ENCODE data around the gene XPR1. TPM values are rescaled to one million over a fixed set of nuclear protein-coding genes. Genes with fewer than 3 reads are reported as not detected.
A peak's percentile ranks its signal among the peaks of the same experiment; 100 is the strongest.

The XPR1 gene
- total and polyA plus RNA-seq, 2 of the 8 experiments (the other 6 are each of a cell fraction or from before 2014, with no cell fraction given), result 28.6 to 43.9 TPM

DNA sequence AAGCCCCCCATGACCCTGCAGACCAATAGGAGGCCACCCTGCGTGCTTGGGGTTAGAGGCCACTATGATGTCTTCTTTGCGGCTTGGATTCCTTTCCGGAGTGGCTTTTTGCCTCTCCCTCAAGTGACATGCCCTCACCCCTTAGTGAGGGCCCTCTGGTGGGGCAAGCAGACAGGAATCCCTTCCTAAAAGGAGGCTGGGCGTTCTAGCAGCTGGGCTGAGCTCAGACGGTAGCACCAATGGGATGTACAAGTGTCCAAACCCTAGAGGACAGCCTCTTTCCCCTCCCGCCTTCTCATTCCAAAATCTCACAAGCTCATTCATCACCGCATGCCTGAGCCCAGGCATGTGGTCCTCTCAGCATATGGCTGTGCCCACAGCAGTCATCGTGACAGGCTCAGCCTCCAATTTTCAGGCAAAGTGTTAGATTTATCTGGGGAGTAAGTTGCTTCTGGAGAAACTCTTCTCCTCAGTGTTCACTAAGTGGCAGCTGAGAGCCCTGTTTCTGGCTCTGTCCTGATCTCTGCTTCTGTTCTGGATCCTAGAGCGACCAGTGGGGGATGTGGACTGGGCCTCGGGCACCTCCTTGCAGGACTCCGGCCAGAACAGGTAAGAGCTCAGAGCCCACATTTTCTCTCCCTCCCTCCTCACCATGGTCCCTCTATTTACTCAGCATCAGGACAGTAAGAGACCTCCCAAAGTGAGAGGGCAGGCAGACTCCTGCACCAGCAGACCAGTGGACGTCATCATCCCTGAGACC, 285.7 kb downstream of the XPR1 start:
- H2AFZ ChIP-seq (ENCODE audit: low read length), result no peak overlapping the region
- H3K23me2 ChIP-seq (ENCODE audit: low read depth, low read length), result peaks cover 6% of the 10 kb centered on the region; the same call in 1 of the 2 replicates
- no peak overlapping the region for H3K9ac ChIP-seq (replicated peaks in 1 of 4; ENCODE audit: extremely low read depth in 1 of 4, low read depth in 3 of 4, low read length in 3 of 4)
- H3K56ac ChIP-seq (replicated peaks; ENCODE audit: insufficient read length, low read depth, low read length), result no peak overlapping the region
- 84% methylated on average over 12 of the region's 12 CpGs; no CpG with 5 or more reads in 1 of the 2 experiments for whole genome bisulfite sequencing, 2 experiments (ENCODE audit: extremely low coverage in 1 of 2, insufficient coverage in 1 of 2, insufficient read length in 1 of 2, insufficient replicate concordance in 2 of 2, low coverage in 1 of 2, low lambda C conversion rate in 2 of 2, missing lambda C conversion rate in 1 of 2)
- H4K8ac ChIP-seq (ENCODE audit: extremely low read depth, insufficient read depth, low read length), result no peak overlapping the region
- ChIA-PET CTCF (ENCODE audit: partially characterized antibody) (interaction anchor here (0.7 to 4.2 kb wide), 14 partner anchors 8 to 402 kb away, joined by 3 to 28 read pairs (median 4); no protein-coding TSS in a partner anchor), POLR2A (ENCODE audit: partially characterized antibody) (interaction anchor here (1.0 to 2.3 kb wide), 4 partner anchors 7 to 18 kb away, joined by 3 to 8 read pairs (median 4); no protein-coding TSS in a partner anchor)
- no peak overlapping the region for H3K18ac ChIP-seq (ENCODE audit: extremely low read depth, low read length)
- H2BK12ac ChIP-seq (ENCODE audit: low read depth, low read length), result peak overlapping the region; percentile 68; the same call in 1 of the 2 replicates
- H2BK5ac ChIP-seq (ENCODE audit: low read depth, low read length), result 0 out of 2 replicates have a peak overlapping the region, but pooled peaks have one; percentile 16
- H2BK20ac ChIP-seq (ENCODE audit: low read length), result no peak overlapping the region
- no peak overlapping the region for H3K23ac ChIP-seq (ENCODE audit: insufficient read length)
- no peaks in the 10 kb centered on the region; a peak in 1 of 7 replicates for H3K27me3 ChIP-seq (replicated peaks in 1 of 4; ENCODE audit: control insufficient read depth in 3 of 4, extremely low read depth in 1 of 4, insufficient read depth in 3 of 4, low read length in 3 of 4)
- no peaks in the 10 kb centered on the region for H3K79me1 ChIP-seq (ENCODE audit: low read depth, low read length)
- H4K91ac ChIP-seq (replicated peaks; ENCODE audit: insufficient read length, low read length), result no peak overlapping the region
- peaks cover 7 to 13% (median 9%) of the 10 kb centered on the region in 4 experiments for H3K4me1 ChIP-seq (replicated peaks in 1 of 4; ENCODE audit: control insufficient read depth in 3 of 4, insufficient read depth in 4 of 4, low read length in 3 of 4)
- no peak overlapping the region for H3K14ac ChIP-seq (ENCODE audit: insufficient read length)
- H3K4me2 ChIP-seq (ENCODE audit: insufficient read depth in 1 of 2, low read depth in 2 of 2, low read length in 2 of 2), result no peak overlapping the region
- no peaks in the 10 kb centered on the region for H3K9me3 ChIP-seq (ENCODE audit: insufficient read depth in 2 of 2, low read depth in 1 of 2, low read length in 1 of 2)
- DNase-seq (ENCODE audit: low read depth in 1 of 2, low spot score in 2 of 2) (no peak), FAIRE-seq (no peak)
- peak; percentile 10 to 47; a peak in 2 of 4 replicates for TF ChIP-seq RAD21 (IDR thresholded peaks at IDR 0.05 in 1 of 2, conservative IDR thresholded peaks at IDR 0.05 in 1 of 2; ENCODE audit: low read depth in 2 of 2, low read length in 2 of 2)
- TF ChIP-seq CTCF (IDR thresholded peaks at IDR 0.05; ENCODE audit: control extremely low read depth in 1 of 3, insufficient read depth in 1 of 3, low read depth in 1 of 3, low read length in 3 of 3), result peak in 2 of 3 experiments; percentile 14 to 32; a peak in 2 of 4 replicates
- TF ChIP-seq GTF2F1 (IDR thresholded peaks at IDR 0.05; ENCODE audit: borderline replicate concordance, low read depth, low read length), result no peak
- 0 out of 2 replicates have a peak overlapping the region, but pooled peaks have one; percentile 16 for H2BK15ac ChIP-seq (ENCODE audit: low read length)
- H3K36me3 ChIP-seq (ENCODE audit: control insufficient read depth in 2 of 4, insufficient read depth in 4 of 4, low read length in 3 of 4), result no peaks in the 10 kb centered on the region
- no peak overlapping the region for H3K4me3 ChIP-seq (ENCODE audit: extremely low read depth in 1 of 4, insufficient read depth in 2 of 4, low read depth in 3 of 4, low read length in 4 of 4)
- no peak overlapping the region for H3K27ac ChIP-seq (ENCODE audit: low read depth, low read length)
- H2AK5ac ChIP-seq (ENCODE audit: low read depth, low read length), result no peak overlapping the region
- H4K20me1 ChIP-seq (replicated peaks in 1 of 2; ENCODE audit: control insufficient read depth in 1 of 2, insufficient read depth in 2 of 2, low read length in 2 of 2), result no peaks in the 10 kb centered on the region
- no peak overlapping the region for H3K4ac ChIP-seq (replicated peaks; ENCODE audit: insufficient read length, low read depth, low read length)
- no peaks in the 10 kb centered on the region for H3K79me2 ChIP-seq (ENCODE audit: control insufficient read depth in 1 of 2, insufficient read depth in 2 of 2, low read length in 2 of 2)
- no peak overlapping the region for H4K5ac ChIP-seq (ENCODE audit: insufficient read length, low read depth, low read length)
- no peak overlapping the region for H2BK120ac ChIP-seq (replicated peaks; ENCODE audit: low read depth, low read length)

Data from H1 (cell line).